ENCODE results near the gene PLVAP.

The PLVAP gene

GRCh38 chr19:17319473-17320238 is 57.5 kb downstream of the PLVAP start:
- DNase-seq = no peak

- no peak for DNase-seq
These were observed 58.2 kb downstream of the PLVAP start for GRCh38 chr19:17318966-17319365.

GRCh38 chr19:17314007-17314593 is 63.0 kb downstream of the PLVAP start:
- DNase-seq = no peak

- no peak for DNase-seq
These were observed 64.7 kb downstream of the PLVAP start for GRCh38 chr19:17312189-17313113.

GRCh38 chr19:17311455-17312188 is 65.5 kb downstream of the PLVAP start:
- no peak for DNase-seq

- no peak for DNase-seq
These were observed 67.1 kb downstream of the PLVAP start for GRCh38 chr19:17309965-17310461.

- DNase-seq = peak; percentile 98
These were observed 67.8 kb downstream of the PLVAP start, which contains the start of gene DDA1 for GRCh38 chr19:17309198-17309964. Gene DDA1 (plus strand): TSS chr19:17309563. CDS start chr19:17309655, 92 bp downstream.

- DNase-seq = no peak
These were observed 69.2 kb downstream of the PLVAP start for GRCh38 chr19:17307876-17308377.

- no peak for DNase-seq
These were observed 70.8 kb downstream of the PLVAP start for GRCh38 chr19:17306285-17306714.

GRCh38 chr19:17305517-17306284 is 71.4 kb downstream of the PLVAP start, which contains the start of gene MRPL34:
Gene MRPL34 (plus strand): TSS chr19:17305872. CDS start chr19:17305893, 21 bp downstream.
- DNase-seq = peak; percentile 91

GRCh38 chr19:17305216-17305516 is 72.0 kb downstream of the PLVAP start:
- no peak for DNase-seq

GRCh38 chr19:17304386-17305215 is 72.5 kb downstream of the PLVAP start:
- DNase-seq = no peak

- DNase-seq = no peak
These were observed 73.2 kb downstream of the PLVAP start for GRCh38 chr19:17303940-17304267.

- DNase-seq = peak; percentile 87
These were observed 73.8 kb downstream of the PLVAP start, which contains the start of gene ABHD8 for GRCh38 chr19:17303167-17303939. Gene ABHD8 (minus strand): TSS chr19:17303425. CDS start chr19:17301616, 1,809 bp downstream.

- DNase-seq = no peak
These were observed 74.6 kb downstream of the PLVAP start for GRCh38 chr19:17302391-17303166.

Data from activated CD4-positive, alpha-beta T cell treated with anti-CD3 and anti-CD28 coated beads for 1 hour (primary cell).